ENCODE measurements around the gene CORIN. TPM values are rescaled to one million over a fixed set of nuclear protein-coding genes. Genes with fewer than 3 reads are reported as not detected.

CORIN gene
- total and polyA plus RNA-seq, 10 of the 15 experiments (the other 5 are each of a cell fraction or from before 2014, with no cell fraction given) = 0.02 to 0.45 (median 0.09) TPM; not detected in 3

DNA sequence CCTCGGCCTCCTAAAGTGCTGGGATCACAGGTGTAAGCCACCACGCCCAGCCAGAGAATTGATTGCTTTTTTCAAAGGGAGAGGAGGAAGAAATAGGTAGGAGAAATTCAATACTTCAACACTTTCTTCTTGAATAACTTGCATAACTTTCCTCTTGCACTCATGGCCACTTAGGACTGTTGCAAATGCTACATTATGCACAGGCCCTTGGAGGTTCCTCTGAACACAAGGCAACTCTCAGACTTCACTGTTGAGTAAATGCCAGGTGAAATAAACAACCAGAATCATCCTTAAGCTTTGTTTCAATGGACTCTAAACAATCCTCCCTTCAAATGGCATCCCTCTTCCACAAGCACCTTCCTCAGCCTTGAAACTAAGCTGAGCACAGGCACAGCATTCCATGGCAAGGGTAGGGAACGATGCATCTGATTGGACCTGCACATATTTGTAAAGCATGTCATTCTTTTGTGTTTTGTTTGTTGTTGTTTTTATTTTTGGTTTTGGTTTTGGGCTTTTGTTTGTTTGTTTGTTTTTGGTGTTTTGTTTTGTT, 28.1 kb downstream of the CORIN start (continued):
- TF ChIP-seq, protein P1, sequence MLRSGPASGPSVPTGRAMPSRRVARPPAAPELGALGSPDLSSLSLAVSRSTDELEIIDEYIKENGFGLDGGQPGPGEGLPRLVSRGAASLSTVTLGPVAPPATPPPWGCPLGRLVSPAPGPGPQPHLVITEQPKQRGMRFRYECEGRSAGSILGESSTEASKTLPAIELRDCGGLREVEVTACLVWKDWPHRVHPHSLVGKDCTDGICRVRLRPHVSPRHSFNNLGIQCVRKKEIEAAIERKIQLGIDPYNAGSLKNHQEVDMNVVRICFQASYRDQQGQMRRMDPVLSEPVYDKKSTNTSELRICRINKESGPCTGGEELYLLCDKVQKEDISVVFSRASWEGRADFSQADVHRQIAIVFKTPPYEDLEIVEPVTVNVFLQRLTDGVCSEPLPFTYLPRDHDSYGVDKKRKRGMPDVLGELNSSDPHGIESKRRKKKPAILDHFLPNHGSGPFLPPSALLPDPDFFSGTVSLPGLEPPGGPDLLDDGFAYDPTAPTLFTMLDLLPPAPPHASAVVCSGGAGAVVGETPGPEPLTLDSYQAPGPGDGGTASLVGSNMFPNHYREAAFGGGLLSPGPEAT (IDR thresholded peaks at IDR 0.05; ENCODE audit: low read depth) = no peak
- no peak for TF ChIP-seq BCL11A (IDR thresholded peaks at IDR 0.05; ENCODE audit: low read depth, low read length)
- no peak for TF ChIP-seq MEF2B (IDR thresholded peaks at IDR 0.05; ENCODE audit: partially characterized antibody, poor library complexity, severe bottlenecking)
- no peak for TF ChIP-seq ZBTB11 (CRISPR knock-in tag; IDR thresholded peaks at IDR 0.05)
- TF ChIP-seq EED (IDR thresholded peaks at IDR 0.05; ENCODE audit: low read depth) = no peak
- TF ChIP-seq, protein P2, sequence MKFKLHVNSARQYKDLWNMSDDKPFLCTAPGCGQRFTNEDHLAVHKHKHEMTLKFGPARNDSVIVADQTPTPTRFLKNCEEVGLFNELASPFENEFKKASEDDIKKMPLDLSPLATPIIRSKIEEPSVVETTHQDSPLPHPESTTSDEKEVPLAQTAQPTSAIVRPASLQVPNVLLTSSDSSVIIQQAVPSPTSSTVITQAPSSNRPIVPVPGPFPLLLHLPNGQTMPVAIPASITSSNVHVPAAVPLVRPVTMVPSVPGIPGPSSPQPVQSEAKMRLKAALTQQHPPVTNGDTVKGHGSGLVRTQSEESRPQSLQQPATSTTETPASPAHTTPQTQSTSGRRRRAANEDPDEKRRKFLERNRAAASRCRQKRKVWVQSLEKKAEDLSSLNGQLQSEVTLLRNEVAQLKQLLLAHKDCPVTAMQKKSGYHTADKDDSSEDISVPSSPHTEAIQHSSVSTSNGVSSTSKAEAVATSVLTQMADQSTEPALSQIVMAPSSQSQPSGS (IDR thresholded peaks at IDR 0.05; ENCODE audit: low read length) = no peak
- no peak for TF ChIP-seq MAX (IDR thresholded peaks at IDR 0.05; ENCODE audit: low read depth, low read length)

All from GM12878 (cell line).